Uterus (tissue), 2 donors: Measurements from ENCODE around the gene UROC1.

Experiments
- CTCF ChIP-seq, 4 experiments: fragments of 200-600 bp in 2 of 4; fragments of 450-650 bp in 2 of 4; sonication (generic) in 2 of 4; IDR thresholded peaks; one replicate each; pipeline ENCODE4 v1.5.1; 2016 to 2019; ENCODE audit warnings: antibody characterized with exemption in 4 of 4, mild to moderate bottlenecking in 2 of 4, moderate library complexity in 1 of 4
- POLR2A ChIP-seq, 2 donors: fragments of 450-650 bp; IDR thresholded peaks; one replicate each; pipeline ENCODE4 v1.6.1; 2016; ENCODE audit warnings: antibody characterized with exemption in 2 of 2, mild to moderate bottlenecking in 1 of 2, moderate library complexity in 1 of 2

DNA sequence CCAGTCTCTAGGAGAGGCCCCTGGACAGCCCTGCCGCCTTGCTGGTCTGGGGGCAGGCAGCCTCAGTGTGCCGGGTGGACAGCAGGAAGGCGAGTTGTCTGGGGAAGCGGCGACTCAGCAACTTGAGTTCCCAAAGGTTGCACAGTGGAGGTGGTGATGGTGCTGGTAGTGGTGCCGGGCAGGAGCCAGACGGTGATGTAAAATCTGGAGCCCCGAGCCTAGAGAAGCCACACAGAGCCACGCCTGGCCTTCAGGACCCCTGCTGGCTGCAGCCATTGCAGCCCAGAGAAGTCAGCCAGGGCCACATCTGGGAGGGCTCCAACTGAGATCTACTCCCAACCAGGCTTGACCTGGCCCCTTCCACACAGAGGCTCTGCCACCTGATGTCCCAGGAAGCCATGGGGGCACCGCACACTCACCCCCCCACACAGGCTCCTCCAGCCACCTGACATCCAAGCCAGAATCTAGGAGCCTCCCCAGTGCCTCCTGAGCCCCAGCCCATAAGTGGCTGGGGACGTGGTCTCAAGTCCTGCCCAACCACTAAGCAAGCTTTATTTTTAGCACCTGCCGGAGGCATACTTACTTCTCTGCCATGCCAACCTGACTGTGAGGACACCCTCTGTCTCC, 32.4 kb upstream of the UROC1 start:
- TF ChIP-seq CTCF (IDR thresholded peaks at IDR 0.05), result no peak
- TF ChIP-seq POLR2A (IDR thresholded peaks at IDR 0.05), result no peak
